CD1c-positive myeloid dendritic cell (primary cell): ENCODE measurements around the gene C15orf62.
A peak's percentile ranks its signal among the peaks of the same experiment; 100 is the strongest.

ENCODE experiments used
- DNase-seq: peaks from one replicate; pipeline ENCODE4 v3.0.0-alpha.2; 2016; ENCODE audit errors: extremely low spot score

Gene C15orf62

DNA sequence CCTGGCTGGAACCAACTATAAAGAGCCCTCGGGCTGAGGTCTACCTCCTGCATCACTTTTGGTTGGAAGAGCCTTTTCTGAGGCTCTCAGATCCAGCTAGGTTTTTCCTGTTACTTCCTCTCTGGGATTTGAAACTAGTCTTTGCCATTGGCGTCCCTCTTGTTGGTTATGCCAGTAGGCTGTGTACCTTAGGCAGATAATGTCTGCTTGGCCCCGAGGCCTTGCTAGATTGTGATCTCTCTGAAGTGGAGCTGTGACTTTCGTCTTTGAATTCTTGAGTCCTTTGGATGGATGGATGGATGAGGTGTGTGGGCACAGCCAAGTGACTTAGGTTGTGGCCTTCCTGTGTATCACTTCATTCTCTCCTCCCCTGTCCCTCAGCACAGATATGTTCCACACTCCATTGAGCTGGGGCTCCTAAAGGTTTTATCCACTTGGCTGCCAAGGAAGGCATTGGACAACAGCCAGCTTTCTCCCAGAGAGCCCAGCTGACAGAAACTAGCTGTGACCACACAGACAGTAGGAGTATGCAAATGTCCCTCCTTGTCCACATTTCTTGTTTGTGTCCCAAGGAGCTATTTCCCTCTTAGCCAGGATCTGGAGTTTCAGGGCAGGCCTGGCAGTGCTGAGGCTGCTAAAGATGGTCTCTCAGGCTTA lies 45.4 kb downstream of the C15orf62 start:
- peak; percentile 31 for DNase-seq

DNA sequence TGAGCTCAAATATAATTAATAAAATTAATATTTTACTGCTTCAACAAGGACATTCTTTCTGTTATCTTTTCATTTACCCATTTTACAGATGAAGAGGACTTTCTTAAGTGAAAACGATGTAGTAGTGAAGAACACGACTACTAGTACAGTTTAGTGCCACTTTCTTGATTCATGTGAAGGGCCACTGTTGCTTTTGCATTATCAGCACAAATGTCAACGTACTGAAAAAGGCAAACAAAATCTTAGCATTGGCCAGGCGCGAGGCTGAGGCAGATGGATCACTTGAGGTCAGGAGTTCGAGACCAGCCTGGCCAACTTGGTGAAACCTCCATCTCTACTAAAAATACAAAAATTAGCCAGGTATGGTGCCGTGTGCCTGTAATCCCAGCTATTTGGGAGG lies 49.3 kb downstream of the C15orf62 start:
- DNase-seq: no peak

DNA sequence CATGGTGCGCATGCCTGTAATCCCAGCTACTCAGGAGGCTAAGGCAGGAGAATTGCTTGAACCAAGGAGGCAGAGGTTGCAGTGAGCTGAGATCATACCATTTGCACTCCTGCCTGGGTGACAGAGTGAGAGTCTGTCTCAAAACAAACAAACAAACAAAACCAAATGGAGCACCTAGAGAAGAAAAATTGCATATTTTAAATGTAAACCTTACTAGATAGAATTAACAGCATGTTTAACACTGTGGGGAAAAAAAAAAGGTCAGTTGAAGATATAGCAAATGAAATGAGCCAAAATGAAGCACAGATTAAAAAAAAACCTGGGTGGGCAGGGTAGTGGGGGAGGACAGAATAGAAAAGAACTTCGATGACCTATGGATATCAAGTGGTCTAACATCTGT lies 51.4 kb downstream of the C15orf62 start:
- DNase-seq: no peak
